HG02763 (cell line): ENCODE results near the gene UBASH3A.

ENCODE experiments used
- ATAC-seq: cut with Tn5 transposase; IDR thresholded peaks from one replicate; pipeline ENCODE4 v1.9.1; 2021; ENCODE audit warnings: mild to moderate bottlenecking, moderate library complexity; ENCODE audit not compliant: unreplicated experiment

UBASH3A gene

GRCh38 chr21:42403611-42404231 is at the start of gene UBASH3A:
Gene UBASH3A, plus strand, starts transcription at chr21:42403902. Its CDS starts 44 bp downstream, at chr21:42403946.
- ATAC-seq = no peak

GRCh38 chr21:42356046-42356445 is 47.7 kb upstream of the UBASH3A start:
- ATAC-seq = no peak

GRCh38 chr21:42356650-42357049 is 47.1 kb upstream of the UBASH3A start:
- no peak for ATAC-seq

- ATAC-seq = no peak
Measured at GRCh38 chr21:42357307-42357706, 46.4 kb upstream of the UBASH3A start.

GRCh38 chr21:42358261-42358660 is 45.4 kb upstream of the UBASH3A start:
- no peak for ATAC-seq

- ATAC-seq = no peak
Measured at GRCh38 chr21:42358937-42359336, 44.8 kb upstream of the UBASH3A start.

- ATAC-seq = no peak
Measured at GRCh38 chr21:42360317-42360716, 43.4 kb upstream of the UBASH3A start.

- ATAC-seq = no peak
Measured at GRCh38 chr21:42361286-42361685, 42.4 kb upstream of the UBASH3A start.

GRCh38 chr21:42362198-42362597 is 41.5 kb upstream of the UBASH3A start:
- no peak for ATAC-seq

GRCh38 chr21:42362700-42363099 is 41.0 kb upstream of the UBASH3A start:
- no peak for ATAC-seq

GRCh38 chr21:42363312-42363711 is 40.4 kb upstream of the UBASH3A start:
- no peak for ATAC-seq

GRCh38 chr21:42364304-42364865 is 39.3 kb upstream of the UBASH3A start:
- no peak for ATAC-seq

GRCh38 chr21:42365770-42366169 is 37.9 kb upstream of the UBASH3A start:
- no peak for ATAC-seq

GRCh38 chr21:42366292-42367010 is 37.3 kb upstream of the UBASH3A start, which contains the start of gene TFF1:
Gene TFF1, minus strand, starts transcription at chr21:42366535. Its CDS starts 40 bp downstream, at chr21:42366495.
- no peak for ATAC-seq

- ATAC-seq = no peak
Measured at GRCh38 chr21:42367367-42368165, 36.1 kb upstream of the UBASH3A start.

- ATAC-seq = no peak
Measured at GRCh38 chr21:42369821-42370220, 33.9 kb upstream of the UBASH3A start.

GRCh38 chr21:42370894-42371654 is 32.6 kb upstream of the UBASH3A start:
- ATAC-seq = no peak

- ATAC-seq = no peak
Measured at GRCh38 chr21:42373196-42373907, 30.4 kb upstream of the UBASH3A start.

GRCh38 chr21:42373908-42374455 is 29.7 kb upstream of the UBASH3A start:
- no peak for ATAC-seq

- no peak for ATAC-seq
Measured at GRCh38 chr21:42374457-42374856, 29.2 kb upstream of the UBASH3A start.
